Parathyroid adenoma (tissue), 2 donors: ENCODE measurements around the gene OSGEPL1.
"Not testable (repeated sequence)": the region's sequence is repeated elsewhere in the genome, so short reads cannot be mapped to it uniquely, and the experiment has no call there.

ENCODE experiments used
- H2AFZ ChIP-seq: fragments of 300-600 bp; sonication (generic); one replicate; pipeline ENCODE4 v1.7.0; 2017; ENCODE audit warnings: antibody characterized with exemption, mild to moderate bottlenecking
- H3K27ac ChIP-seq: fragments of 300-600 bp; sonication (generic); one replicate; pipeline ENCODE4 v1.7.0; 2017
- H3K27me3 ChIP-seq: fragments of 300-600 bp; sonication (generic); one replicate; pipeline ENCODE4 v1.7.0; 2017; ENCODE audit warnings: low read length; ENCODE audit not compliant: control insufficient read depth, insufficient read depth
- H3K36me3 ChIP-seq: fragments of 300-600 bp; sonication (generic); one replicate; pipeline ENCODE4 v1.7.0; 2017; ENCODE audit warnings: low read length; ENCODE audit not compliant: control insufficient read depth, insufficient read depth
- H3K4me1 ChIP-seq: fragments of 300-600 bp; sonication (generic); one replicate; pipeline ENCODE4 v1.7.0; 2017; ENCODE audit warnings: control low read depth
- H3K4me2 ChIP-seq: fragments of 300-600 bp; sonication (generic); one replicate; pipeline ENCODE4 v1.7.0; 2017; ENCODE audit warnings: low read length
- H3K4me3 ChIP-seq: fragments of 300-600 bp; sonication (generic); one replicate; pipeline ENCODE4 v1.7.0; 2017; ENCODE audit warnings: low read depth, low read length
- H3K79me2 ChIP-seq: fragments of 300-600 bp; sonication (generic); one replicate; pipeline ENCODE4 v1.7.0; 2017; ENCODE audit warnings: control low read depth
- H3K9ac ChIP-seq: fragments of 300-600 bp; sonication (generic); one replicate; pipeline ENCODE4 v1.7.0; 2017; ENCODE audit warnings: mild to moderate bottlenecking
- H3K9me3 ChIP-seq: fragments of 300-600 bp; sonication (generic); one replicate; pipeline ENCODE4 v1.7.0; 2017; ENCODE audit warnings: low read length; ENCODE audit not compliant: control insufficient read depth
- CTCF ChIP-seq: fragments of 300-600 bp; sonication (generic); IDR thresholded peaks from one replicate; pipeline ENCODE4 v1.7.0; 2017; ENCODE audit warnings: antibody characterized with exemption, mild to moderate bottlenecking
- donor health status: primary hyperparathyroidism.

The OSGEPL1 gene

DNA sequence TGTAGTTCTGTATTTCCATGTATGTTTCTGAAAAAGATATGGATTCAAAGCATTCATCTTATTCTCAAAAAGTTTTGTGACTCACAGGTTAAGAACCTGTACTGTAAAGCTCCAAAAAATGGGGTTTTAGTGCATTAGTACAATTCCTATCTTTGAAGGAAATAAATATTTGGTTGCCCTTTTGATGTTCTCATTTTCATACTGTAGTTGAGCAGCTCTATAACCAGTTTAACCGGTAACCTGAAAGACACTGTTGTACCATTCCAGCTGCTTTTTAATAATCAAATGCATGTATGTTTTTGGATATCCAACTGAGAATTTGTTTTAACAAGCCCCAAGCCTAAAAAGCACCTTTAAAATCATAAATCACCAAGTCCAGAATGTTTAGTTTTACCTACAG is 9.6 kb upstream of the OSGEPL1 start:
- Histone ChIP-seq H3K27ac (no peak overlapping the region), H3K27me3 (no peaks in the 10 kb centered on the region), H3K4me2 (no peak overlapping the region), H2AFZ (no peak overlapping the region), H3K4me3 (no peak overlapping the region), H3K9me3 (no peaks in the 10 kb centered on the region), H3K4me1 (no peaks in the 10 kb centered on the region), H3K9ac (no peak overlapping the region), H3K79me2 (no peaks in the 10 kb centered on the region), H3K36me3 (no peaks in the 10 kb centered on the region)
- TF ChIP-seq CTCF = no peak

GRCh38 chr2:189770590-189771322 is 8.2 kb upstream of the OSGEPL1 start:
- Histone ChIP-seq H3K27ac (no peak overlapping the region), H3K4me1 (no peaks in the 10 kb centered on the region), H2AFZ (no peak overlapping the region), H3K9me3 (no peaks in the 10 kb centered on the region), H3K36me3 (no peaks in the 10 kb centered on the region), H3K9ac (no peak overlapping the region), H3K4me3 (no peak overlapping the region), H3K27me3 (no peaks in the 10 kb centered on the region), H3K79me2 (no peaks in the 10 kb centered on the region), H3K4me2 (peak overlapping the region; percentile 1)
- no peak for TF ChIP-seq CTCF

DNA sequence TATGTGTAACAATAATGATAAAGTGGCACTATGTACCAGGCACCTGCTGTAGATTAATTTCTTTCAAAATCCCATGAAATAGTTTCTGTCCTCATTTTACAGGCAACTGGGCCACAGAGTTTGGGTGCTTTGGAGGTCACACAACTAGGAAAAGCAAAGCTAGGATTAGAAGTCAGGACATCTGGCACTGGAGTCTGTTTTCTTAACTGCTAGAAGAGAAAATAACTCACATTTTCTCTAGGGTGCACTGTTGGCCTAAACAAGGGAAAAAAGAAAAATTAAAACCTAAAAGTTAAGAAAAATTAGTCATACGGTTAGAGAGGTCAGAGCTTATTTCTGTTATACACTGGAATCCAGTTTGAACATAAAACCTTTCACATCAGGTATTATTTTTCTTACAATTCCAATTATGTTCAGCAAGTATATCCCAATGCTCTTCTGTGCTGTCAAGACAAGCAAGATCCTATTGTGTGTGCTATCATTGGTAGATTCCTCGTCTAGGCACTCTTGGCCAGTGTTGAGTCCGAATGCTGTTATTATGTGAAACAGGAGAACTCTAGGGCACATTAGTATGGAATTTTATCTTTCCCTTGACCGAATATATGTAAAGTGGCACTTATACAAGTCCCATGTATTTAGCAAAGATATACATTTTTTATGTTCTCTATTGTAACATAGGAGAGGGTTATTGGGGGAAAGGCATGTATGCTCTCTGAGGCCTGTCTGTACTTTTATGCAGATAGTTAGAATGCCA is 1.5 kb upstream of the OSGEPL1 start:
- Histone ChIP-seq H3K27ac (no peak overlapping the region), H3K4me1 (peaks cover 3% of the 10 kb centered on the region), H3K36me3 (no peaks in the 10 kb centered on the region), H3K4me2 (no peak overlapping the region), H3K79me2 (no peaks in the 10 kb centered on the region), H2AFZ (peak overlapping the region; percentile 96), H3K4me3 (no peak overlapping the region), H3K9ac (no peak overlapping the region), H3K9me3 (no peaks in the 10 kb centered on the region), H3K27me3 (no peaks in the 10 kb centered on the region)
- no peak for TF ChIP-seq CTCF

DNA sequence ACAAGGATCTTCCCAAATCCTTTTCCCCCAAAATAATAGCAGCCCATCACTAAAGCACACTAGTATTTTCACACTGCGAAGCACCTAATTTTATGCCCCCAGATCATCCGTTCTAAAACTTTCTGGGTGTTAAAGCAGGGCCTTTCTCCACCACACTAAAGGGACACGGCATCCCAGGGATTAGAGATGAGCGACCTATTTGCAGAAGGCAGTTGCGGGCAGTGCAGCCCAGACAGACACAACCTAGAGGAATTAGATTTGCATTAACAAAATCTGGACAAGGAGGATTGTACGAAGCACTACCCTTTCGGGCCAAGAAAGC is 402 bp downstream of the OSGEPL1 start:
- Histone ChIP-seq H3K9me3 (no peaks in the 10 kb centered on the region), H3K27ac (peak overlapping the region; percentile 87), H3K27me3 (no peaks in the 10 kb centered on the region), H3K4me2 (peak overlapping the region; percentile 81), H3K4me3 (peak overlapping the region; percentile 84), H3K79me2 (no peaks in the 10 kb centered on the region), H3K4me1 (peaks cover 3% of the 10 kb centered on the region), H2AFZ (peak overlapping the region; percentile 96), H3K9ac (no peak overlapping the region), H3K36me3 (no peaks in the 10 kb centered on the region)
- no peak for TF ChIP-seq CTCF

DNA sequence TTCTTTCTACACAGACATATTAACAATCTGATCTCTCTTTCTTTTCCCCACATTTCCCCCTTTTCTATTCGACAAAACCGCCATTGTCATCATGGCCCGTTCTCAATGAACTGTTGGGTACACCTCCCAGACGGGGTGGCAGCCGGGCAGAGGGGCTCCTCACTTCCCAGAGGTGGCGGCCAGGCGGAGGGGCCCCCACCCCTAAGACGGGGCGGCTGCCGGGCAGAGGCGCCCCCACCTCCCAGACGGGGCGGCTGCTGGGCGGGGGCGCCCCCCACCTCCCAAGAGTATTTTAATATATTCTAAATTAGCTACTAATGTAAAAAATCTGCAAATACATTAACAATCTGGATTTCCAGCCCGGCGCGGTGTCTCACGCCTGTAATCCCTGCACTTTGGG is 2.4 kb downstream of the OSGEPL1 start:
- not testable (repeated sequence) for H3K27me3 ChIP-seq, H2AFZ ChIP-seq, H3K9me3 ChIP-seq

More for the DNA sequence above, 2.4 kb downstream of the OSGEPL1 start:
- H3K4me2 ChIP-seq, H3K27ac ChIP-seq, H3K36me3 ChIP-seq, H3K4me1 ChIP-seq, H3K79me2 ChIP-seq, H3K4me3 ChIP-seq, H3K9ac ChIP-seq: not testable (repeated sequence)
